GM19035 (cell line): ENCODE results near the gene C5AR2.
"Not testable (repeated sequence)": the region's sequence is repeated elsewhere in the genome, so short reads cannot be mapped to it uniquely, and the experiment has no call there.

Experiments
- ATAC-seq: cut with Tn5 transposase; IDR thresholded peaks from one replicate; pipeline ENCODE4 v1.9.1; 2021; ENCODE audit not compliant: unreplicated experiment

The C5AR2 gene

DNA sequence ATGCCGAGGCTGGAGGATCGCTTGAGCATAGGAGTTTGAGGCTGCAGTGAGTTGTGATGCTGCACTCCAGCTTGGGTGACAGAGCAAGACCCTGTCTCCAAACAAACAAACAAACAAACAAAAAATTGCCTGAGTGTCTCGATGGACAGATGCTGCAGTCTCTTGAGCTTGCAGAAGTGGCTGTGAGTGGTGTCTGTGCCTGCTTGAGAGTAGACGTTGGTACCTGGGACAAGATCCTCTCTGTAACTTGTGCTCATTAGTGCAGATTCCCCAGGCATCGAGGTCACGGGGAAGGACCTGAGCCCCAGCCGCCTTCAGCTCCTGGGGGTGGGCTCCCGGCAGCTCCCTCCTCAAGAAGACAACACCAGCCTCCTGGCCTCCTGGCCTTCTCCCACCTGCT is 8.6 kb upstream of the C5AR2 start:
- ATAC-seq: no peak

DNA sequence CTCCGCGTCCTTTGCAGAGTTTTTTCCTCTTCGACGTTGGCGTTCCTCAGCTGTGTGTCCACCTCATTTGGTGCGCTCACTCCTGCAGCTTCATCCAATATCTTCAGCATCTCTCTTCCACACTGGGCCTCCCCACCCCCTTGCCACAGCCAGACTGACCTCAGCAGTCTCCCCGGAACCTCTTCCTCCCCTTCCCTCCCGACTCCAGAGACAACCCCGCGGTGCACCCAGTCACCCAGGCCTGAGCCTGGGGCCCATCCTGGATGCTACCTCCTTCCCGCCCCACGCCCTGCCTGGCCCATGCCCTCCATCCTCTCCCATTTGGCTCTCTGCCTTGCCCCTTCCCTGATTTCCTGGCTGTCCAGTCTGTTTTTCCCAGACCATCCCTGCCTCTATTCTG is 8.1 kb upstream of the C5AR2 start:
- ATAC-seq: no peak

DNA sequence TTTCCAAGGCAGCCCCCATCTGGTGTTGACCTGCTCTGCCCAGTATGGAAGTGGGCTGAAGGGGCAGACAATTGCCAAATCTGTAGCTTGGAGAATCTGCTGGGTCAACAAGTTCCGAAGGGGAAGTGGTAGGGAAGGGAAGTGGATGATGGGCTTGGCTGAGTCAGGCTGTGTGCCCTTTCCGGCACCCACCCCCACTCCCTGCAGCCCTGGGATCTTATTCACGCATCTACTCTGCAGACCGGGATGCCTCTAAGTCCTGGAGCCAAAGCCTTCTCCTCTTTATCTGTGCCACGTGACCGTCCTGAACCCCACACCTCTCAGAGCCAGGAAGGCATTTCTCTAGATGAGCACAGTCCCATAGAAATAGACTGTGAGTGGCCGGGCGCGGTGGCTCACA is 7.5 kb upstream of the C5AR2 start:
- no peak for ATAC-seq

DNA sequence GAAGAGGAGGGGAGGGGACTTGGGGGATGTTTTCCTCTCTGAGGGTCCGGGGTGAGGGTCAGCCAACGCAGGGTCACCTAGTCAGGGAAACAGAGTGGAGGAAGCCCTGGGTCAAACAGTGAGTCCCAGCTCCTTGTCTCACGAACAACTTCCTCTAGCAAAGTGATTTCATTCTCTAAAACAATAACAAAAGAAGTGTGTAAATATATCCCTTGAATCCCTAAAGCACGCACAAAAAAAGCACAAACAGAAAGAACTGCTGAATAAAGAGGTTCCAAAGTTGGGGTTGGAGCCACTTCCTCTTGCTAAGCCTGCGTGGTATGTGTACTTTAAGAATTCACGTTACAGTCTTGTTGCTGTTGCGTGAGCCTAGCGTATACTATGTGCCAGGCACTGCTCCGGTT is 1.5 kb upstream of the C5AR2 start:
- no peak for ATAC-seq

DNA sequence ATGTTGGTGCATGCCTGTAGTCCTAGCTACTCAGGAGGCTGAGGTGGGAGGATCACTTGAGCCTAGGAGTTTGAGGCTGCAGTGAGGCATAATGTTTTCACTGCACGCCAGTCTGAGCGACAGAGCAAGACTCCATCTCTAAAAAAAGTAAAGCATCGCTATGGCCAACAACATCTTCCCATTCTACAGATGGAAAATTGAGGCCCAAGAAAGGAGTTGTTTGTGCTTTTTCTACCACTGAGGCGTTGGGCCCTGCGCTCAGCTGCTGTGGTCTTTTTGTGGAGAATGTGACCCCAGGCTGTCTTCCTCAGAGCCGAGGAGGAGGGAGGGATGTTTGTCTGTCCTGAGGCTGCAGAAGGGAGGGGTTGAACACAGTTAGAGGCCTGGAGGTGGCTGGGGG is 485 bp upstream of the C5AR2 start:
- ATAC-seq: no peak

DNA sequence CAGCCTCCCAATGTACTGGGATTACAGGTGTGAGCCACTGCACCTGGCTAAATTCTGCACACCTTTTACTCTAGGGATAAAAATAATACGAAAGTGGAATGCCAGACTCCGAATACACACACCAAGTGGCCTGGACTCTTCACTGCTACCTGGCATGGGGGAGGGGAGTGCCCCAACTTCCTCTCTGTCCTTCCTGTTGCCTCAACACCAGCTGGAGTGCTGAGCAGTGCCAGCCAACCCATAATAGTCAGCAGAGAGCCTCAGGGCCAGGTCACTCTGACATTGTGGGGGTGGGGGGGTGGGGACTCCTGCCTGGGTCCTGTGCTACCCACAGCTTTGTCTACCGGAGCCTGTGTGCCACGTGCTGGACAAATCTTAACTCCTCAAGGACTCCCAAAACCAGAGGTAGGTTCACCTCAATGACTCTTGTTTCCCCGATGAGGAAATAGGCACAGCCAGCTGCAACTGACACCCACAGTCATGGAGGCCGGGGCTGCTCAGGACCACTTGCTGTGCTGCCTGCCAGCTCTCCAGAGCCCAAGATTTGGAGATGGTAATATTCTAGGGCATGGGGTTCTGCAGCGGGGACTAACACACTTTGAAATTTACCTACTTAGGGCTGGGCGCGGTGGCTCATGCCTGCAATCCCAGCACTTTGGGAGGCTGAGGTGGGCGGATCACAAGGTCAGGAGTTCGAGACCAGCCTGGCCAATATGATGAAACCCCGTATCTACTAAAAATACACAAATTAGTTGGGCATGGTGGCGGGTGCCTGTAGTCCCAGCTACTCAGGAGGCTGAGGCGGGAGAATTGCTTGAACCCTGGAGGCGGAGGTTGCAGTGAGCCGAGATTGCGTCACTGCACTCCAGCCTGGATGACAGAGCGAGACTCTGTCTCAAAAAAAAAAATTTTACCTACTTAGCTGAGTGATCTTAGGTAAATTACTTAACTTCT is 5.1 kb downstream of the C5AR2 start:
- ATAC-seq: not testable (repeated sequence)

DNA sequence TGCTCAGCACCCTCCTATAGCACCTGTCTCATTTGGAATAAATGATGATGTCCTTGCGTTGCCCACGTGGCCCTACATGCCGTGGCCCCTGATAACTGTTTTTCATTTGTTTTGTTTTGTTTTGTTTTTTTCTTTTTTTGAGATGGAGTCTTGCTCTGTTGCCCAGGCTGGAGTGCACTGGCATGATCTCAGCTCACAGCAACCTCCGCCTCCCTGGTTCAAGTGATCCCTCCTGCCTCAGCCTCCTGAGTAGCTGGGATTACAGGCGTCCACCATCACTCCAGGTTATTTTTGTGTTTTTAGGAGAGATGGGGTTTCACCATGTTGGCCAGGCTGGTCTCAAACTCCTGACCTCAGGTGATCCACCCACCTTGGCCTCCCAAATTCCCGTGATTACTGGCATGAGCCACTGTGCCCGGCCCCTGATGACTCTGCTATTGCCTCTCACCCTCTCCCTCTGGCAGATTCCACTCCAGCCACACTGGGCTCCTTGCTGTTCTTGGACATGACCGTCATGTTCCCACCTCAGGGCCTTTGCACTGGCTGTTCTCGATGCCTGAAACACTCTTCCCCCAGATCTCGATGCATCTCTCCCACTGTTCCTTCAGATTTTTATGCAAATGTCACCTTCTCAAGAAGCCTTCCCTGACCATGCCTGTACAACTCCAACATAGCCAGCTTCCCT is 7.4 kb downstream of the C5AR2 start:
- no peak for ATAC-seq

DNA sequence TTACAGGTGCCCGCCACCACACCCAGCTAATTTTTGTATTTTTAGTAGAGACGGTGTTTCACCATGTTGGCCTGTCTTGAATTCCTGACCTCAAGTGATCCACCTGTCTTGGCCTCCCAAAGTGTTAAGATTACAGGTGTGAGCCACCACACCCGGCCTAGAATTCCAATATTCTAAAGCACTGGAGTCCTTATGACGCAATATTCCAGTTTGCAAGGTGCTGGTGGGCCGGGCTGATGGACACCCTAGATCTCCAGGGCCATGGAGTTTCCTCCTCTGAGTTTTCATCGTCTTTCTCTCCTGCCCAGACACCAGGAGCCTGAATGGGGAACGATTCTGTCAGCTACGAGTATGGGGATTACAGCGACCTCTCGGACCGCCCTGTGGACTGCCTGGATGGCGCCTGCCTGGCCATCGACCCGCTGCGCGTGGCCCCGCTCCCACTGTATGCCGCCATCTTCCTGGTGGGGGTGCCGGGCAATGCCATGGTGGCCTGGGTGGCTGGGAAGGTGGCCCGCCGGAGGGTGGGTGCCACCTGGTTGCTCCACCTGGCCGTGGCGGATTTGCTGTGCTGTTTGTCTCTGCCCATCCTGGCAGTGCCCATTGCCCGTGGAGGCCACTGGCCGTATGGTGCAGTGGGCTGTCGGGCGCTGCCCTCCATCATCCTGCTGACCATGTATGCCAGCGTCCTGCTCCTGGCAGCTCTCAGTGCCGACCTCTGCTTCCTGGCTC is 8.7 kb downstream of the C5AR2 start:
- no peak for ATAC-seq

DNA sequence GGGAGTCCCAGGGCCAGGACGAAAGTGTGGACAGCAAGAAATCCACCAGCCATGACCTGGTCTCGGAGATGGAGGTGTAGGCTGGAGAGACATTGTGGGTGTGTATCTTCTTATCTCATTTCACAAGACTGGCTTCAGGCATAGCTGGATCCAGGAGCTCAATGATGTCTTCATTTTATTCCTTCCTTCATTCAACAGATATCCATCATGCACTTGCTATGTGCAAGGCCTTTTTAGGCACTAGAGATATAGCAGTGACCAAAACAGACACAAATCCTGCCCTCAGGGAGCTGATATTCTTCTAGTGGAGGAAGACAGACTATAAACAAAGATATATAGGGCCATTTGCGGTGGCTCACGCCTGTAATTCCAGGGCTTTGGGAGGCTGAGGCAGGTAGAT is 9.8 kb downstream of the C5AR2 start:
- ATAC-seq: no peak

DNA sequence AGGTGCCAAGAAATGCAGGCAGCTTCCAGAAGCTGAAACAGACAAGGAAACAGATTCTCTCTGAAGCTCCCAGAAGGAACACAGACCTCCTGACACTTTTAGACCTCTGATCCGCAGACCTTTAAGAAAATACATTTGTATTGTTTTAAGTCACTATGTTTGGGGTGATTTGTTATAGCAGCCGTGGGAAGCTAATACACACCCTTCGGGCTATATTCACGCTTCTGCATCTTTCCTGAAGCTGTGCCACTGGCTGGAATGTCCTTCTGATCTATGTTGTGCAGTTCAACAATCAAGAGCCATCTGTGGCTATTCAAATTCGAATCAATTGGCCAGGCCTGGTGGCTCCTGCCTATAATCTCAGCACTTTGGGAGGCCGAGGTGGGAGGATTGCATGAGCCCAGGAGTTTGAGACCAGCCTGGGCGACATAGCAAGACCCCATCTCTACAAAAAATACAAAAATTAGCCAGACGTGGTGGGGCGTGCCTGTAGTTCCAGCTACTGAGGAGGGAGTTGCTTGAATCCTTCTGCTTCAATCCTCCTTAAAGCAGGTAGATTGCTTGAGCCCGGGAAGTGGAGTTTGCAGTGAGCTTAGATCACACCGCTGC is 11.3 kb downstream of the C5AR2 start:
- ATAC-seq: no peak

DNA sequence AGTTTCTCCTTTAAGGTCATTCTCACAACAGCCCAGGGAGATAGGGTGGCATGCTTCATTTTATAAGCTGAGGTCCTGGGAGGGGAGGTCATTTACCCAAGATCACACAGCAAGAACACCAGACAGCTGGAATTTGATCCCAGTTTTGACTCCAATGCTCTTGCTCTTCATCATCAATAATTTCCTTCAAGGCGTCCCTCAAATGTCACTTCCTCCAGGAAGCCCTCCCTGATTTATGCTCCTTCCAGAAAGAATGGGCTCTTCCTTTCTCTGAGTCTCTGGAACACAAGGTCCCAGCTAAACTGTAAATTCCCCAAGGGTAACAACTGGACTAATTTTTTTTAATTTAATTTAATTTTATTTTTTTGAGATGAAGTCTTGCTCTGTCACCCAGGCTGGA is 12.4 kb downstream of the C5AR2 start:
- no peak for ATAC-seq

DNA sequence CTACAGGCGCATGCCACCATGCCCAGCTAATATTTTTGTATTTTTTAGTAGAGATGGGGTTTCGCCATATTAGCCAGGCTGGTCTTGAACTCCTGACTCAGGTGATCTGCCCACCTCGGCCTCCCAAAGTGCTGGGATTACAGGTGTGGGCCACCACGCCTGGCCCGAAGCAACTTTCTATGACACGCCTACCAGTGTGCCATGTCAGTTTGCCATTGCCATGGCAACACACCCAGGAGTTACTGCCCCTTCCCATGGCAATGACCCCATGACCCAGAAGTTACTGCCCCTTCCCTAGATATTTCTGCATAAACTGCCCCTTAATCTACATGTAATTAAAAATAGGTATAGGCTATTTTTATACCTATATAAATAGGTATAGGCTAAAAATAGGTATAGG is 14.0 kb downstream of the C5AR2 start:
- not testable (repeated sequence) for ATAC-seq

DNA sequence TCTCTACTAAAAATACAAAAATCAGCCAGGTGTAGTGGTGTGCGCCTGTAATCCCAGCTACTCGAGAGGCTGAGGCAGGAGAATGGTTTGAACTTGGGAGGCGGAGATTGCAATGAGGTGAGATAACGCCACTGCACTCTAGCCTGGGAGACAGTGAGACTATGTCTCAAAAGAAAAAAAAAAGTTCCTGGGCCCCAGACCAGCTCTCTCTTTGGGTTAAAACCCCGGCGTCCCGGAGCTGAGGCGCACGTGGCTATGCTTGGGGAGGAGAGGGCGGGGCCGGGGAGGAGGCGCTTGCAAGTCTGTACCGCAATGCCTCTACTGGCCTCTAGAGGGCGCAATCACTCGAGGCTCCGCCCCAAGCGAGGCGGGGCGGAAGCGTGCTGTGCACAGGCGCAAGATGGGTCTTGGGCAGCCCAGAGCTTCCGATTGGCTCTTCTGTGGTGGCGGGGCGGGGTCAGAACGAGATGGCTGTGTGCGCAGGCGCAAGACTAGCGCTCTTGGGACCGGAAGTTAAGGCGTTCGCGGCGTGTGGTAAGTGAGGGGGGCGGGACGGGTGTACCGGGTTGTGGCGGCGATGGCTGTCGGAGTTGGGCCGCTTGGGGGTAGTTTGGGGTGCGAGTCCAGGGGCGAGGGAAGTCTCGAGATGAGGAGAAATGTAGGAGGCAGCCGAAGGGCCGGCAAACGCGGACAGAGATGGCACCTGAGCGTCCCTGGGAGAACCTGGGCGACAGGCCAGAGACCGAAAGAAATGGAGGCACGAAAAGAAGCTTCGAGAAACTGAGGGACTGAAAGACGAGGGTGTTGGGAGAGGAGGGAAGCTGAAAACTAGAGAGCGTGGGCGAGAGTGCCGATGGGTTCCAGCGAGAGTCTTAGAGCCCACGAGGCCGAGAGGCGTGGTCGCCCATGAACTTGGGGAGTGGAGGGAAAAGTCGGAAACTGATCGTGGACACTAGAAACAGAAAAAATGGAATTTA is 17.1 kb downstream of the C5AR2 start, which contains the start of gene DHX34:
Gene DHX34 (plus strand): TSS at position 497 of the 977 bp plus-strand sequence. CDS start 3,716 bp downstream, outside the sequence.
- ATAC-seq: peak; percentile 95

DNA sequence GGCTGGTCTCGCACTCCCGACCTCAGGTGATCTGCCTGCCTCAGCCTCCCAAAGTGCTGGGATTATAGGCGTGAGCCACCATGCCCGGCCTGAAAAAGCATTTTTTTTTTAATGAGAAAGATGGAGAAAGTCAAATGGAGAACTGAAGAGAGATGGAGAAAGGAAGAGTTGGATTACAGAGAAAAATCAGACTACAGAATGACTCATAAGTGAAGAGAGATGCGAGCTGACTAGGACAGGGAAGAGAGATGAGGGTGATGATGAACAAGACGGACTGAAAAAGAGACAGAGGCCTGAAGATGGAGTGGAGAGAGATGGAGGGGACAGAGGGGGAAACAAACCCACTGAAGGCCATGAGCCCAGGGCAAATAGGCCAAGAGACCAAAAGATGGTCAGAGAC is 18.7 kb downstream of the C5AR2 start:
- no peak for ATAC-seq

DNA sequence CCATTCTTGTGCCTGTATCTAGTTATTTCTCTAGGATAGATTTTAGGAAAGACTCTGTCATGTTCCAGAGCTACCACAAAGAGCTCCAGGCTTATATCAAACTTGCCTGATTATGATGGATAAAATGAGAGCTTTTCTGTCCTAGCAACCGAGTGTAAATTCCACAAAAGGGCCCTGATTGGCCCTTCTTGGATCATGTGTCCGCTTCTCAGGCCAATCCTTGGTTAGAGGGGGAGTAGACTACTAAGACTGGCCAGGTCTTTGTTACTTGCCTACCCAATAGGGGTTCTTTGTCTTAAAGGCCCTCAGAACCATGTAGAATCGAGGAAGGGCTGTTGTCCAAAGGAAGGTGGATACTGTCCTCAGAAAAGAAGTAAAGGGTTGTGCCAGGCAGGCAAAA is 19.6 kb downstream of the C5AR2 start:
- ATAC-seq: no peak

DNA sequence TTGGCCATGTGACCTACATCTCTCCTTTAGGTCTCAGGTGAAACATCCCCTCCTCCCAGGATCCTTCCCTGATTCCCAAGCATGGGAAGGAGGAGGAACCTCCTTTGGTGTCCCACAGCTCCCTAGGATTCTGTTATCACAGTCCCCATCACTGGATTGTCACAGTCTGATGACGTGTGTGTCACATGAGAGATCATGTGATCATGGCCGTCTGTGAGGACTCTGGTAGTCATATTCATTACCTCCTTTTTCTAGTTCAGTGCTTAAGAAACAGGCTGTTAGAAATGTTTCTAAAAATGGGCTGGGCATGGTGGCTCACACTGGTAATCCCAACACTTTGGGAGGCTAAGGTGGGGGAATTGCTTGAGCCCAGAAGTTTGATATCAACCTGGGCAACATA is 20.1 kb downstream of the C5AR2 start:
- no peak for ATAC-seq

DNA sequence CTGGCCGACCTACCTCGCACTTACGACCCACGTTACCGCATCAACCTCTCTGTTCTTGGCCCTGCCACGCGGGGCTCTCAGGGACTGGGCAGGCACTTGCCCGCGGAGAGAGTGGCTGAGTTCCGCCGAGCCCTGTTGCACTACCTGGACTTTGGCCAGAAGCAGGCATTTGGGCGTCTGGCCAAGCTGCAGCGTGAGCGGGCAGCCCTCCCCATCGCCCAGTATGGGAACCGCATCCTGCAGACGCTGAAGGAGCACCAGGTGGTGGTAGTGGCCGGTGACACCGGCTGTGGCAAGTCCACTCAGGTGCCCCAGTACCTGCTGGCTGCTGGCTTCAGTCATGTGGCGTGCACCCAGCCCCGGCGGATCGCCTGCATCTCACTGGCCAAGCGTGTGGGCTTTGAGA is 21.3 kb downstream of the C5AR2 start:
- ATAC-seq: no peak

DNA sequence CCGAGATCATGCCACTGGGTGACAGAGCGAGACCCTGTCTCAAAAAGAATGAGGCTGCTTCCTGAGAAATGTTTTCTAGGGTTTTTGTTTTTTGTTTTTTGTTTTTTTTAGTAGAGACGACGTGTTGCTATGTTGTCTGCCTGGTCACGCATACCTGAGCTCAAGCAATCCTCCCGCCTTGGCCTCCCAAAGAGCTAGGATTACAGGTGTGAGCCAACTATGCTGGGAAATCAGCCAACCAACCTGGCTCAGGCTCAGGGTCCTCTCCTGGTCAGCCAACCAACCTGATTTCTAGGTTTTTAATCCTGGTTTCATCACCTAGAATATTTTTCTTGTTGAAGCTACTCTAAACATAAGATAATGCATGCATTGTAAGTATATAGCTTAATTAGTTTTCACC is 24.9 kb downstream of the C5AR2 start:
- no peak for ATAC-seq

DNA sequence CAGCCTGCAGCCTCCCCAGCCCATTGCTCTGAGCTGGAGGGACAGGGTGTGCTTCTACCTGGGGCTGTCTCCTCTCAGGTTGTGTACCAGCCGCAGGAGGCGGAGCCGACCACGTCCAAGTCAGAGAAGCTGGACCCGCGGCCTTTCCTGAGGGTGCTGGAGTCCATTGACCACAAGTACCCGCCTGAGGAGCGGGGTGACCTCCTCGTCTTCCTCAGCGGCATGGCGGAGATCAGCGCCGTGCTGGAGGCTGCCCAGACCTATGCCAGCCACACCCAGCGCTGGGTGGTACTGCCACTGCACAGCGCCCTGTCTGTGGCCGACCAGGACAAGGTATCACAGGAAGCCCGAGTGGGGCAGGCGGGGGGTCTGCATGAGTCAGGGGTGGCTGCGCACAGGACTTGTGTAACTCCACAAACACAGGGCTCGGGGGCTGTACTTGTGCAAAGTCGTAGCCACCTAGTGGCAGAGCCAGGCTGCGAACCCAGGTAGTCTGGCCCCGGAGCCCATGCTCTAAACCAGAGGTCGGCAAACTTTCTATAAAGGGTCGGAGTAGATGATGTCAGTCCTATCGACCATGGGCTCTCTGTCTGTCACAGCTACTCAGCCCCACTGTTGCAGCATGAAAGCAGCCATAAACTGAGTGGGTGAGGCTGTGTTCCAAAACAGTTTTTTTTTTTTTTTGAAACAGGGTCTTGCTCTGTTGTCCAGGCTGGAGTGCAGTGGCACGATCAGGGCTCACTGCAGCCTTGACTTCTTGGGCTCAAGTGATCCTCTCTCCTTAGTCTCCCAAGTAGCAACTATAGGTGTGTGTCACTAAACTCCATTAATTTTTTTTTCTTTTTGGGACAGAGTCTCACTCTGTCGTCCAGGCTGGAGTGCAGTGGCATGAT is 26.1 kb downstream of the C5AR2 start:
- ATAC-seq: no peak
